GM23338 (cell line): ENCODE measurements around the gene PLCXD3. TPM values are rescaled to one million over a fixed set of nuclear protein-coding genes. Genes with fewer than 3 reads are reported as not detected.

Source experiments
- ATAC-seq: fragments of 200-7000 bp; cut with Tn5 transposase; 3 replicates; pipeline ENCODE4 v1.9.1; 2020
- DNase-seq: peaks from one replicate; pipeline ENCODE4 v3.0.0-alpha.2; 2015; ENCODE audit warnings: low spot score
- H2AFZ ChIP-seq: fragments of 200-600 bp; sonication (generic); 2 replicates; pipeline ENCODE4 v1.8.0; 2016; ENCODE audit warnings: antibody characterized with exemption, mild to moderate bottlenecking, moderate library complexity
- H3F3A ChIP-seq: fragments of 200-600 bp; sonication (generic); replicated peaks from 2 replicates; pipeline ENCODE4 v1.8.0; 2017; ENCODE audit warnings: antibody characterized with exemption, mixed run types, low read depth
- H3K27ac ChIP-seq: fragments of 200-600 bp; sonication (generic); 2 replicates; pipeline ENCODE4 v1.6.1; 2016; ENCODE audit warnings: low read depth
- H3K27me3 ChIP-seq: fragments of 200-600 bp; sonication (generic); 2 replicates; pipeline ENCODE4 v1.8.0; 2016; ENCODE audit warnings: mild to moderate bottlenecking, mixed run types, moderate library complexity; ENCODE audit not compliant: insufficient read depth
- H3K36me3 ChIP-seq: fragments of 200-600 bp; sonication (generic); 2 replicates; pipeline ENCODE4 v1.8.0; 2016; ENCODE audit warnings: mild to moderate bottlenecking; ENCODE audit not compliant: insufficient read depth
- H3K4me1 ChIP-seq: fragments of 200-600 bp; sonication (generic); 2 replicates; pipeline ENCODE4 v1.8.0; 2016; ENCODE audit warnings: mild to moderate bottlenecking, moderate library complexity; ENCODE audit not compliant: insufficient read depth
- H3K4me2 ChIP-seq: fragments of 200-600 bp; sonication (generic); 2 replicates; pipeline ENCODE4 v1.7.1; 2017; ENCODE audit warnings: mixed run types
- H3K4me3 ChIP-seq: fragments of 200-600 bp; sonication (generic); 2 replicates; pipeline ENCODE4 v1.6.1; 2016; ENCODE audit warnings: mixed run types
- H3K79me2 ChIP-seq: fragments of 200-600 bp; sonication (generic); replicated peaks from 2 replicates; pipeline ENCODE4 v1.8.0; 2017; ENCODE audit warnings: mild to moderate bottlenecking; ENCODE audit not compliant: insufficient read depth
- H3K9me2 ChIP-seq: fragments of 200-600 bp; sonication (generic); 2 replicates; pipeline ENCODE4 v1.8.0; 2017; ENCODE audit not compliant: insufficient read depth
- H4K20me1 ChIP-seq: fragments of 200-600 bp; sonication (generic); replicated peaks from 2 replicates; pipeline ENCODE4 v1.8.0; 2017; ENCODE audit warnings: mild to moderate bottlenecking; ENCODE audit not compliant: insufficient read depth
- H3K27ac Mint-ChIP-seq: 2 replicates; pipeline ENCODE4 v1.8.0; 2020; ENCODE audit warnings: inconsistent platforms, mild to moderate bottlenecking, moderate library complexity, mixed read lengths
- H3K27me3 Mint-ChIP-seq: 3 replicates; pipeline ENCODE4 v1.8.0; 2022; ENCODE audit warnings: low read depth, mild to moderate bottlenecking, moderate library complexity, mixed read lengths, inconsistent platforms; ENCODE audit not compliant: insufficient read depth, poor library complexity
- H3K36me3 Mint-ChIP-seq: 3 replicates; pipeline ENCODE4 v1.8.0; 2021; ENCODE audit warnings: low read depth, mild to moderate bottlenecking, inconsistent platforms, moderate library complexity, mixed read lengths
- H3K4me1 Mint-ChIP-seq: 3 replicates; pipeline ENCODE4 v1.8.0; 2020; ENCODE audit warnings: mild to moderate bottlenecking, inconsistent platforms, mixed read lengths
- H3K4me3 Mint-ChIP-seq: 3 replicates; pipeline ENCODE4 v1.8.0; 2021; ENCODE audit warnings: moderate library complexity, mild to moderate bottlenecking, inconsistent platforms, mixed read lengths
- H3K9me3 Mint-ChIP-seq: 3 replicates; pipeline ENCODE4 v1.8.0; 2020; ENCODE audit warnings: moderate library complexity, mild to moderate bottlenecking, inconsistent platforms, mixed read lengths
- CREB1 ChIP-seq: fragments of 250-450 bp; sonication (Bioruptor Pico); IDR thresholded peaks from 2 replicates; pipeline ENCODE4 v1.5.0; 2020; ENCODE audit warnings: low read depth, mild to moderate bottlenecking, moderate library complexity
- EZH2 ChIP-seq: fragments of 200-600 bp; sonication (generic); IDR thresholded peaks from one replicate; pipeline ENCODE4 v1.8.0; 2017; ENCODE audit warnings: antibody characterized with exemption, mild to moderate bottlenecking, low read depth; ENCODE audit not compliant: unreplicated experiment
- EZH2phosphoT487 ChIP-seq: fragments of 200-600 bp; sonication (generic); IDR thresholded peaks from one replicate; pipeline ENCODE4 v1.8.1; 2018; ENCODE audit warnings: antibody characterized with exemption; ENCODE audit not compliant: unreplicated experiment
- JUNB ChIP-seq: IDR thresholded peaks from one replicate; pipeline ENCODE4 v1.6.1; 2016; ENCODE audit warnings: antibody characterized with exemption; ENCODE audit not compliant: unreplicated experiment
- NANOG ChIP-seq: IDR thresholded peaks from 2 replicates; pipeline ENCODE4 v1.6.1; 2016; ENCODE audit warnings: antibody characterized with exemption, borderline replicate concordance
- POLR2AphosphoS5 ChIP-seq: IDR thresholded peaks from 2 replicates; pipeline ENCODE4 v1.6.1; 2016; ENCODE audit warnings: antibody characterized with exemption, low read depth
- REST ChIP-seq: IDR thresholded peaks from one replicate; pipeline ENCODE4 v1.6.1; 2018; ENCODE audit warnings: antibody characterized with exemption; ENCODE audit not compliant: unreplicated experiment
- STAT1 ChIP-seq: IDR thresholded peaks from one replicate; pipeline ENCODE4 v1.6.1; 2016; ENCODE audit warnings: antibody characterized with exemption; ENCODE audit not compliant: unreplicated experiment
- ZNF114 ChIP-seq: fragments of 250-450 bp; sonication (Bioruptor Pico); IDR thresholded peaks from 2 replicates; pipeline ENCODE4 v1.5.0; 2020; ENCODE audit warnings: mild to moderate bottlenecking, moderate library complexity
- ZNF331 ChIP-seq: fragments of 250-450 bp; sonication (Bioruptor Pico); IDR thresholded peaks from 2 replicates; pipeline ENCODE4 v1.5.0; 2020; ENCODE audit warnings: low read depth, mild to moderate bottlenecking, moderate library complexity
- ZNF462 ChIP-seq: fragments of 250-450 bp; sonication (Bioruptor Pico); IDR thresholded peaks from 2 replicates; pipeline ENCODE4 v1.5.0; 2020; ENCODE audit warnings: mild to moderate bottlenecking, moderate library complexity
- polyA plus RNA-seq: library from polyadenylated mRNA; unstranded; fragments of >200 nt; fragmentation: Nextera tagmentation; extraction: Ambion mirVana; gene quantifications from 2 replicates; pipeline ENCODE4 v1.2.1, GENCODE V29; 2016
- total RNA-seq: library from RNA; depleted of rRNA; stranded (reverse); fragments of >200 nt; shearing (Covaris generic); gene quantifications from 2 replicates; pipeline ENCODE4 v1.2.3, GENCODE V29; 2014
- TF ChIP-seq, protein P1 (sequence below): IDR thresholded peaks from 2 replicates; pipeline ENCODE4 v1.6.1; 2016; ENCODE audit warnings: antibody characterized with exemption
- TF ChIP-seq, protein P2 (sequence below), 2 experiments: fragments of 200-600 bp in 1 of 2; sonication (generic) in 1 of 2; conservative IDR thresholded peaks; 2 replicates each; pipeline versions ENCODE4 v1.5.1 to v1.6.1; 2016 to 2017; ENCODE audit warnings: antibody characterized with exemption in 2 of 2, low read depth in 2 of 2, mild to moderate bottlenecking in 2 of 2, moderate library complexity in 1 of 2

The PLCXD3 gene
- total and polyA plus RNA-seq, 2 experiments from 2014 or later: 0.03 TPM

- H3F3A ChIP-seq: no peaks in the 10 kb centered on the region
- no peak overlapping the region for H3K27ac ChIP-seq
- no peak overlapping the region for H3K4me2 ChIP-seq
- Mint-ChIP-seq H3K9me3 (peaks cover 4% of the 10 kb centered on the region; the same call in 1 of the 3 replicates), H3K4me1 (no peaks in the 10 kb centered on the region), H3K27me3 (no peaks in the 10 kb centered on the region), H3K4me3 (no peak overlapping the region), H3K27ac (no peak overlapping the region), H3K36me3 (no peaks in the 10 kb centered on the region; the same call in 2 of the 3 replicates)
- no peak overlapping the region for H2AFZ ChIP-seq
- no peak for TF ChIP-seq ZNF114
- no peak for TF ChIP-seq ZNF331 (CRISPR knock-in tag)
- no peak for TF ChIP-seq EZH2
- TF ChIP-seq, protein P1, sequence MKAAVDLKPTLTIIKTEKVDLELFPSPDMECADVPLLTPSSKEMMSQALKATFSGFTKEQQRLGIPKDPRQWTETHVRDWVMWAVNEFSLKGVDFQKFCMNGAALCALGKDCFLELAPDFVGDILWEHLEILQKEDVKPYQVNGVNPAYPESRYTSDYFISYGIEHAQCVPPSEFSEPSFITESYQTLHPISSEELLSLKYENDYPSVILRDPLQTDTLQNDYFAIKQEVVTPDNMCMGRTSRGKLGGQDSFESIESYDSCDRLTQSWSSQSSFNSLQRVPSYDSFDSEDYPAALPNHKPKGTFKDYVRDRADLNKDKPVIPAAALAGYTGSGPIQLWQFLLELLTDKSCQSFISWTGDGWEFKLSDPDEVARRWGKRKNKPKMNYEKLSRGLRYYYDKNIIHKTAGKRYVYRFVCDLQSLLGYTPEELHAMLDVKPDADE: no peak
- no peak for TF ChIP-seq STAT1
- no peak for TF ChIP-seq REST
- no peak for TF ChIP-seq EZH2phosphoT487
- no peak for TF ChIP-seq CREB1
- no peak for TF ChIP-seq ZNF462 (CRISPR knock-in tag)
- TF ChIP-seq, protein P2, sequence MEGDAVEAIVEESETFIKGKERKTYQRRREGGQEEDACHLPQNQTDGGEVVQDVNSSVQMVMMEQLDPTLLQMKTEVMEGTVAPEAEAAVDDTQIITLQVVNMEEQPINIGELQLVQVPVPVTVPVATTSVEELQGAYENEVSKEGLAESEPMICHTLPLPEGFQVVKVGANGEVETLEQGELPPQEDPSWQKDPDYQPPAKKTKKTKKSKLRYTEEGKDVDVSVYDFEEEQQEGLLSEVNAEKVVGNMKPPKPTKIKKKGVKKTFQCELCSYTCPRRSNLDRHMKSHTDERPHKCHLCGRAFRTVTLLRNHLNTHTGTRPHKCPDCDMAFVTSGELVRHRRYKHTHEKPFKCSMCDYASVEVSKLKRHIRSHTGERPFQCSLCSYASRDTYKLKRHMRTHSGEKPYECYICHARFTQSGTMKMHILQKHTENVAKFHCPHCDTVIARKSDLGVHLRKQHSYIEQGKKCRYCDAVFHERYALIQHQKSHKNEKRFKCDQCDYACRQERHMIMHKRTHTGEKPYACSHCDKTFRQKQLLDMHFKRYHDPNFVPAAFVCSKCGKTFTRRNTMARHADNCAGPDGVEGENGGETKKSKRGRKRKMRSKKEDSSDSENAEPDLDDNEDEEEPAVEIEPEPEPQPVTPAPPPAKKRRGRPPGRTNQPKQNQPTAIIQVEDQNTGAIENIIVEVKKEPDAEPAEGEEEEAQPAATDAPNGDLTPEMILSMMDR (conservative IDR thresholded peaks at IDR 0.05; ENCODE audit: low read depth in 2 of 2): no peak
- no peak for TF ChIP-seq NANOG
- TF ChIP-seq JUNB: no peak
- no peak for TF ChIP-seq POLR2AphosphoS5
- H3K27me3 ChIP-seq: no peaks in the 10 kb centered on the region
- H3K36me3 ChIP-seq: no peaks in the 10 kb centered on the region
- no peaks in the 10 kb centered on the region for H3K4me1 ChIP-seq
- no peak for ATAC-seq
- 0 out of 2 replicates have a peak, but pooled peaks cover 5% of the 10 kb centered on the region for H3K9me2 ChIP-seq
- H3K79me2 ChIP-seq: no peaks in the 10 kb centered on the region
- DNase-seq: no peak
- H3K4me3 ChIP-seq: no peak overlapping the region
- no peaks in the 10 kb centered on the region for H4K20me1 ChIP-seq
Observed at GRCh38 chr5:41539454-41539853, 29.1 kb upstream of the PLCXD3 start.
